ENCODE results near the gene VGLL3.
A peak's percentile ranks its signal among the peaks of the same experiment; 100 is the strongest.

Gene VGLL3

DNA sequence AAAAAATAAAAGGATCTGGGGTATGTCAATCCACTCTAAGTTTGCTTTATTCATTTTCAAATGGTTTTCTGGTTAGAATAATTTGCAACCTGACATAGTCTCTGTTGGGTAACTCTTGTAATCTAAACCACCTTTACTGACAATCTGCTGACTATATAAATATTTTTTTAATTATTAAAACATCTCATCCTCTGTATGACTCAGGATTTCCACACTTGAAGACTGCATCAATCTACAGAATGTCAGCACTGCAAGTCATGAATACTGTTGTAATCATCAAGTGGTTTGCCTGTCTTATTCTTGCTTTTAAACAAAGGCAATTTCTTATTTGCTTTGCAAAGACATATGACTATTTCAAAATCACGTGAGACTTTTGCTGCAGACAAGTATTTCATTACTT, 42.1 kb downstream of the VGLL3 start:
- DNase-seq = no peak

DNA sequence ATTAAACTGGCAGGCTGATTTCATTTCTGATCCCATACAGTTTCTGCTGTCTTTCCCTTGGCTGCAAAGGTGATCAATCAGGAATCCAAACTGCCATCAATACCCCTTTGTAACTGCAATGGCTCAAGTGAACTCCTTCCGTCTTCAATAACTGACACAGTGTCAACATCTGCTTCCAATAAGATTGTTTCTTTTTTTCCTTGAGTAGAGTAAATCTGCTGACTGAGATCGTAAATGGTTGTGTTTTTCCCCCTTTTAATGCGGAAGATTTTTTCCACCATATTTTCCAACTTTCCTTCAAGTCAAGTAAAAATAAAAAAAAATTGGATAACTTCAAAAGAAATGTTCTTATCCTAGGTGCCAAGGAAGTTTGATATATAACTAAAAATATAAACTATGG, 48.7 kb downstream of the VGLL3 start:
- DNase-seq = no peak

DNA sequence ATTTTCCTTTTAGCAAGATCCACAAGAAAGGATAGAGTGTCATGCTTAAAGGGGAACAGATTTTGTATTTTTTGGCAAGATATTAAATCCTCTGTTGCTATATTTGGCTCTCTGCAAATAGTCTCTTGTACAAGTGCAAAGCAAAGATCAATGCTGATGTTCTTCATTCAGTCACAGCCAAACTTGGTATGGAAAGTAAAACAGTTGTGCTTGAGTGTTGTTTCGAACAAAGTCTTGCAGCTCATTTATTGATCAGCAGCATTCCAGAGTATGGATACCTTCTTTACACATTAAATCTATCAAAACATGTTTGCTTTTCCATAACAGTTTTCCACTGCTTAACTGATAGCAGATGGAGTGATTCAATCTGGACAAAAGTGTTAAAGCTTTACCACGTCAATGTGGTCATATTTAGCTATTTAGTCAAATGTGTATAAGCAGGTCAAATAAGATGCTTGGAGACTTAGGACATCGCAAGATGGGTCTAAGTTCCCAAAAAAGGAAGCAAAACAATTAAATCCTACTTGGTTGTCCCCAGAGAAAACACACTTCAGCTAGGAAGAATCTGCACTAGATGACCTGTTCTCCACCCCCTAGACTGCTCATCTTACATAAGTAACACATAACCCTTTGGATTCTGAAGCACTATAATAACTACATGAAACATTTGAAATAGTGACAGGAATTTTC, 52.4 kb downstream of the VGLL3 start:
- no peak for DNase-seq

DNA sequence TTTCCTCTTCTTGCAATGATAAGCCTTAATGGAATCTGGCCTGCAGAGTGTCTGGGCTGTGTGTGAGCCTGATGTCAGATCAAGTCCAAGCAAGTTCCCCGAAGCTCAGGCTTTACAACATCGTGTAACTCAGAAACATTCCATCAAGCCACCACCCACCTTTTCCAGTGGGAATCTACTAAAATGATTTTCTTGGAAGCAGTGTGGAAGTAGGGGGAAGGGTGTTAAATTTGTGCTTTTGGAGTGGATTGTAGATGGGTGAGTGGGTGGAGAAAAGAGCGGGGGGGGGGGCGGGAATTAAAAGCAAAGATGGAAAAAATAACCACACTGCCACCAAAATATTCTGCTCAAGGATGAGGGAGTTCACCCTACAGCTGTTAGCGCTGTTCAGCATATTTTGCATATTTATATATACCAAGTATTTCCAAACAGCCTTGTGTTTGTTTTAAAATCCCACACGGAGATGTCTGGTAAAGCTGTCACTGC, 53.6 kb downstream of the VGLL3 start:
- no peak for DNase-seq

DNA sequence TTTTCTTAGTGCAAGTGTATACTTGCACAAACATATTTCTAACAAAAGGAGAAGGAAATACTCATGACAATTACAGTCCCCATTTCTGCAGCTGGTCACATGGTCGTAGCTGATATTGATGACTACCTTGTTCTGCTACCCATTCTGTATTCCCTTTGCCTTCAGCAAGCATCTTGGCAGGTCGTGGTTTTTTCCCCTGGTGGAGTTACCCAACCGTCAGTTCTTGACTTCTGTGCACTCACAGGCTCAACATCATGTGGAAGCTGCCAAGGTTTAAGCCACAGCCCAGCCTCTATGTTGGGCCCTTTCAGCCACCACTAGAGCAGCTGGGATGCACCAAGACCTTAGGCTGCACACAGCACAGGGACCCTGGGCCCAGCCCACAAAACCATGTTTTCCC, 56.1 kb downstream of the VGLL3 start:
- DNase-seq = no peak

DNA sequence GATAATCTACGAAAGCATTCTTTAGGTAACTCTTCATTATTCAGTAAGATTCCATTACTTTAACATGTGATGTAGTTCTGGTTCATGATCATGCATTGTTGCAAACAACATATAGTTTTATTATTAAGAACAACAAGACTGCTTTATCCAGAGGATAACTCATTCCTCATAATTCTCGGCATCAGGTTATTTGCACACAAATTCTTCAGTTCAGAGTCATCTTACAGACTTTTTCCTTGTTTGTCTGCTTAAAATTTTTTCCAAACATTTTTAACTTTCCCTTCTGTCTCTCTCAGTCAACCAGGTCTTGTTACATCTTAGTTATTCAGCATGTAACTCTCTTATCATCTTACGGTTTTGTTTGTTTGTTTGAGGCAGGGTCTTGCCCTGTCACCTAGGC, 60.1 kb downstream of the VGLL3 start:
- no peak for DNase-seq

DNA sequence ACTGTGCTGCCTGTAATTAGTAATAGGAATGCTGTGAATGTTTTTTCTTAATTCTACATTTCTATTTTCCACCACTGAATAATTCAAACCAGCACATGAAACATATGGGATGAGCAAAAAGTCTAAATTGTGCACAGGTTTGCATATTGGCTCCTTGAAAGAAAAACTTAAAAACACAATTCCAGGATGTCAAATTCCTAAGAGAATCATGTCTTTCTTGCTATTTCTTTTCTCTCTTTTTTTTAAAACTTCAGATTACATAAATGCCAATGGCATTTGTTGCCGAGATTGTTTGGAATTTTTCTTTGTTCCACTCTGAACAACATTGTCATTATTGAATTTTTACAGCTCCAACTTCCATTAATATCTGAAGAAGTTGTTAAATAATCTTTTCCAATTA, 60.8 kb downstream of the VGLL3 start:
- DNase-seq = no peak

DNA sequence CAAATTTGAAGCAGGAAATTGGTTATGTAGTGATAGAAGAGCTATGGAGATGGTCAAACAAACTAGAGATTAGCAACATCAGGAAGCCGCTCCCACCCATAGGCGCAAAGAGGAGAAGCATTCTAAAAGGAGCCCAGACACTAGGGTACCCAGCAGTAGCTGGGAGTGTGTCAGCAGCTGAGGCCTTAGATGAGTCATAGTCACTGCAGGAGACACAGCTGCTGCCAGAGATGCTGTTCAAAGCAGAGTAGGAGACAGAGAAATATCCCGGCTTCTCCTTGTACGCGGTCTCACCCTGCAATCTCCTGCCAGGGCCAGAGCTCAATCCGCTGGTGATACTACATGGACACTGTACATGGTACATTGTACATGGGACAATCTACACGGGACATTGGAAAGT, 61.9 kb downstream of the VGLL3 start:
- DNase-seq = peak; percentile 11

DNA sequence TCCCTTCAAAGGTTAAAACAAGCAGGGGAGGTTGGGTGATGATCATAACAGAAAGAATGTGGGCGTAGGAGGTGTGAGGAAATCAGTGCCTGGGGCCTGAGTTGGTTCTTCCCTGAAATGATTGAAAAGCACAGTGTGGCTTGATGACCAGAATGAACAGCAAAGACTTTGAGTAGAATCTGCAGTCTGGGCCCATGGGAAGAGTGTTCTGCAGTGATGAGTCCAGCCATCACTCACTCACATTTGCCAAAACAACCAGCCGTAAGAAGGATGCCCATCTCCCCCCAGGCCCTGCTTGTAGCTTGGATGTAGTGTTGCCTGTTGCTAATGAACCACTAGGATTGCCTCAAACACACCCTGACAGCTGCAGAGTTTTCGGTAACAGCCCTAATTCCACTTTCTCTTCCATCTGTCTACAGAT, 67.9 kb downstream of the VGLL3 start:
- DNase-seq = peak; percentile 33

DNA sequence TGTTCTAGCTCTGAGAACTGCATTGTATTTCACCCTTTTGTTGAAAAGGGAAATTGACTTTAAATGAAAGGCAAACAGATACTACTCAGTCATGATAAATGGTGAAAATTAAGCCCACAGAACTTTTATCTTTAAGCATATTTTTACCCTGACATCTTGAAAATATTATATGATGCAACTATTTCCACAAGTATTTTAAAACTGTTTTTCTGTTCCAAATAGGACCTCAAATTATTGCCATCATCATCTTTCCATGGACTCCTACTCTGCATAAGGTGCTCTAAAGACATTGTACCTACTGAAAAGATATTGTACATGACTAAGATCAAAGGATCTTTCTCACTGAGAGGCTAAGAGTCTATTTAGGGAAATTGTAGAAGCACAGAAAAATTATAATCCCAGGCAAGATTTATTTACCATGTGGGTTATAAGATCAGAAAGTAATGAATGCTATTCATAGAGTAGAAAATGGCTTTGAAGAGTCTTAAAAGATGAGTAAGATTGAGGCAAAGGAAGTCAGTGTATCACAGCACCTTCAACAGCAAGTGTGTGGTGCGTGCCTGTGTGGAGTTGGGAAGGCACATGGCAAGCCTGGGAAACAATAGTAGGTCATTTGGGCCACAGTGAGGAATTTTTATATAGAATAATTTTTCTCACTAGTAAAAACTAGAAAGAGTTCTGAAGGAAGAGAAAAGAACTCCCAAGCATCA, 68.8 kb downstream of the VGLL3 start:
- no peak for DNase-seq

DNA sequence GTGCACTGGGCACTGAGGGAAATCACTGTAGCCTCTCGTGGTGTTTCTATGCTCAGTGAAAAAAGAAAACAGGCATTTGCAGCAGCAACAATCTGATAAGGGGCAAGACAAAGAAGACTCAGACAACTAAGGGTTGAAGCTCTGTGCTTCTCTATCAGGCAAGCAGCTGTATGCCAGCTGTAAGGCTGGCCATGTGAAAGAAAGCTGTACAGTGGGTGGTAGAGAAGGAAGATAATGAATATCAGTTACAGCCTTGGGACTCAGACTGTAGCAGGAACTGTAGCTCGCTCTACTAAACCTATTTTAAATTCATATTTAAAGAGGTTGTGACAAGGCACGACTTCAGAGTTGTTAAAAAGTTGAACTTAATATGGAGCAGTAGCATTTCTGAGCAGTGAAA, 76.3 kb downstream of the VGLL3 start:
- no peak for DNase-seq

DNA sequence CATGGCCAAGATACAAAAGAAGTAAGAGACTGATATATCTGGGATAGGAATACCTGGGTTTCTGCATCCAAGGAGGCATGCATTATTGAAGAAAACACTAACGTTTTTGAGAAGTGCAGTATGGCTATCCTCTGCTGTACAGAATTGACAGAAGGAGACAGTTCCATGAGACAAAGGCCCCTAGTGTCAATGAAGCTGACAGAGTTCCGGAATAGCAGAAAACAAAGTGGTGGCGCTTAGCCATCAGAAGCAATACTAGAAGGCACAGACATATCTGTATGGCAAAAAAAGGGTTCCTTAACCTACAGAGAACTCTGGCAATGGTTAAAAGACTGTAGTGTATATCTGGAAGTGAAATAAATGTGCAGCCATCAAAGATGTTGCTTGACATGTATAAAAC, 77.8 kb downstream of the VGLL3 start:
- DNase-seq = no peak

DNA sequence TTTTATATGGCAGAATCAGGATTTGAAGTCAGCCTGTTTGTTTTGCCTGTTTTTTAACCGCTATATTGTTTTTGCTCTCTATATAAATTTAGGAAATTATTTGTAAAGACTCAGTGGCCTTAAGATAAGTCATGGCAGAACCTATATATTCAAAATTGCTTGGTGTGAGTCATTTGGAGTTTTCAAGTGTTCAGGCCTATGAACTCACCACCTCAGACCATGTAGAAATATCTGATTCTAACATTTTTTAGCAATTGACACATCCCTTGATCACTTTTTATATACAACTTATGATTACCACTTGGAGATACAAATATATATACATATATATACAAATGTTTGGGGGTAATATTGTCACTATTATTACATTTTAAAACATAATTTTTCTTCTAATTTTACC, 95.7 kb downstream of the VGLL3 start:
- DNase-seq = no peak

DNA sequence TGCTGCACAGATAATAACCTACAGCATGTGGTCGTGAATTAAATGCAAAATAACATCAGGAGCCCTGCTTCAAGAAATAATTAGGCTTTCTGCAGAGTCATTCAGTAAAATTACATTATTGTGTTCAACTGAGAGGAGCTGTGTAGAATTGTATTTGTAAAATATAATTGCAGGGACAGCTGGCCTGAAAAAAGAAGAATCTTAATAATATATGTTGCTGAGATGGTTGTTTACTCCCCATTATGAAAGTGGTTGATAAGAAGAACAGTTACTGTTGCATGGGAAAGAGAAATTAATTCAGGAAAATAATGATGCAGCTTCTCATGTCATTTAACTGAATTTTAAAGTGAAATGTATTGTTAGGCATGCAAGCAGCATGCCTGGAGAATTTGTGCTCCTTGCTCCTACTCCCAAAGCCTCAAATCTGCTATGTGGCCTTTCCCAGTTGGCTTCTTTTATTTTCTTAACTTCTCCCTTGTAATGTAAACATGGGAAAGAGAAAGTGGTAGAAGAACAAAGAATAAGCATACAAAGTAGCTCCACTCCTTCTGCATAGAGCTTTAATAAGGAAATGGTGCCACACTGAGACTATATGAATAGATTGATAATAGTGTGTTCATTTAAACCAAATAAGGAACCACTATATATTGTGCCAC, 100.1 kb downstream of the VGLL3 start:
- peak; percentile 19 for DNase-seq

Data from NCI-H1694 treated with DMSO at 0.1 percent for 48 hours (cell line).